HS-27A (cell line): ENCODE results near the gene SUPV3L1.
"Not testable (repeated sequence)": the region's sequence is repeated elsewhere in the genome, so short reads cannot be mapped to it uniquely, and the experiment has no call there.

ENCODE experiments used
- DNase-seq: peaks from one replicate; pipeline ENCODE4 v3.0.0-alpha.2; 2012; ENCODE audit warnings: low read depth, missing footprints

Gene SUPV3L1

DNA sequence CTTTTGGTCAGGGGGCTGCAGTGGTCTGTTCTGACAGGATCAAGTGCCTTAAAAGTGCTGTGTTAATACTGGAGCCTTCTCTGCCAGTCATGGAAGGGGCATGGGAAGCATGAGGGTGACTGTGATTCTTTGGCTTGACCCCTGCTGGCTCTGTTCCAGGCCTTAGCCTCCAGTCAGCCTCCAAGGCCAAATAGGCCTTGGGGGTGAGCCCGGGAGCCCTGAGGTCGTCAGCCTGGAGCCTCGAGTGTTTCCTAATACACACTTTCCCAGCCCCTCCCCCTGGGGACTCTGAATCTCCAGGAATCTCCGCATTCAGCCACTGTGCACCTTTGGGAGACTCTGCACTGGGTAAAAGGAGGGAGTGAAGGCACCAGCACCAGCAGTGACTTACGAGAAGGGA is 50.1 kb downstream of the SUPV3L1 start:
- DNase-seq, result no peak

DNA sequence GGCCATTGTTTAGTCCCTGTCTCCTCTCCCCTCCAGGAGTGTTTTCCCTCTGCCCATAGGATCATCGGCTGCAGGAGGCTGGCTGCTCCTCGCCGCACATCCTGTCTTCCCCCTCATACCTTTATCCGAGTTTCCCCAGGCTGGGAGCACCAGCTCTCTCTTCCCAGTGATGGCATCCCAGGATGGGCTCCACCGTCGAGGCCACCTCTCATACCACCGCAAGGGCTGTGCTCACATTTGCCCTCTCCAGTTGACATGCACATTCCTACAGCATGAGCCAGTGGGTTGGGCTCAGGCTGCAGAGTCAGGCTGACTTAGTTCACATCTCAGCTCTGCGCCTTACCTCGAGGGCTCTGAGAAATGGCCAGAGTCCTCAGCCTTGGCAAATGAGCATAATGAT is 52.2 kb downstream of the SUPV3L1 start:
- no peak for DNase-seq

DNA sequence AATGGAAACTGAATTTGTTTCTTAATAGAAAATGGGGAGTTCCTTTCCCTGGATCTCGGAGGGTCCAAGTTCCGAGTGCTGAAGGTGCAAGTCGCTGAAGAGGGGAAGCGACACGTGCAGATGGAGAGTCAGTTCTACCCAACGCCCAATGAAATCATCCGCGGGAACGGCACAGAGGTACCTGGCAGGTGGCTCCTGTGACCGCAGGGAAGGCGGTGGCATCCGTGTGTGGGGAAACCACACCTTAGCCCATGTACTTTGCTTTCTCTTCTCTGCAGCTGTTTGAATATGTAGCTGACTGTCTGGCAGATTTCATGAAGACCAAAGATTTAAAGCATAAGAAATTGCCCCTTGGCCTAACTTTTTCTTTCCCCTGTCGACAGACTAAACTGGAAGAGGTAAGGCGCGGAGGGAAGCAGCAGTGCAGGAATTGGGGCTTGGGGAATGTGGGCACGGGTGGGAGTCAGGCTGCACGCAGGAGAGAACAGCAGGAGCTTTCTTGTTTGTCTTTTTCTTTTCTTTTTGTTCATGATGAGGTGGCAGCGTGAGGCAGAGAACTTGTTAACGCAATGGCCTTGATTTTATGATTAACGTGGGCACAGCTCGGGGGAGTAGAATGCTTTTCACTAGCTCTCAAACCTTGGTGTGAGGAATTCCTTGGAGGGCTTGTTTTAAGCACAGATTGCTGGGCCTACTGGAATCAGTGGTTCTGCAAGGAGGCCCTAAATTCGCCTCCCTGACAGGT is 52.9 kb downstream of the SUPV3L1 start:
- no peak for DNase-seq

DNA sequence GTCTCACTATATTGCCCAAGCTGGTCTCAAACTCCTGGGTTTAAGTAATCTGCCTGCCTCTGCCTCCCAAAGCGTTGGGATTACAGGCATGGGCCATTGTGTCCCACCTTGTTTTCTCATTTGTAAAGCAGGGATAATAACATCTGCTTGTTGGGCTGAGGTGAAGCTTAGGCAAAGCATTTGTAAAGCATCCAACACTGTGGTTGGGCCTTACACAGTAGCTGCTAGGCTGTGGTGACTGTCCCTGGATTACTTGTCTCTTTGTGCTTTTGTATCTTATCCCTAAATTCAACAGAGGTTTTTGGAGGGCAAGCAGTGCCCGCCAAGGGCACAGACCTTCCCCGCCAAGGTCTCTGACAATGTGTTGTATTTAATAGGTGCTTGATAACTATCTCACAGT is 54.4 kb downstream of the SUPV3L1 start:
- DNase-seq, result no peak

DNA sequence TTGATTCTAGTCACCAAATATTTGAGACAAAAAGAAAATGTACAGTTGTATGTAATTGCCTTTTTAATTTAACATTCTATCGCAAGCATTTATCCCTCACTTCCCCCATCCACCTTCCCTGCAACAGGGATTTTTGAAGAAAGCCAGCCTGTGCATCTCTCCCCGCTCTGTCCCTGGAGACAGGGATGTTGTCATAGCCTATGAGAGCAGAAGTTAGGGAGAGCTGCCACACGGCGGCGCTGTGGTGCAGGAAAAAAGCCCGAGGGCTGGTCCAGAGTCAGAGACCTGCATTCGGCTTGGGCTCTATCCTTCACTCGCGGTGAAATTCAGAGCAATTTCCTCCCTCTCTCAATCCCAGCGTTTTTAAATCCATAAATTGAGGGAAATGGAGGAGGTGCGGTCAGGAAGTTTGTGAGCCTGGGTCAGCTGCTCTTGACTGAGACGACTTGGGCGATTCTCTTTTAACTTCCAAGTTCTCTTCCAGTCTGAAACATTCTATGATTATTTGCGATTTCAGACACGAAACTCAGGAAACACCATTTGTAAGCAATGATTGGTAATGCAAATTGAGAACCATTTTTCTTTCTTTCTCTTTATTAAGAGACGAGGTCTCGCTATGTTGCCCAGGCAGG is 57.6 kb downstream of the SUPV3L1 start:
- no peak for DNase-seq

DNA sequence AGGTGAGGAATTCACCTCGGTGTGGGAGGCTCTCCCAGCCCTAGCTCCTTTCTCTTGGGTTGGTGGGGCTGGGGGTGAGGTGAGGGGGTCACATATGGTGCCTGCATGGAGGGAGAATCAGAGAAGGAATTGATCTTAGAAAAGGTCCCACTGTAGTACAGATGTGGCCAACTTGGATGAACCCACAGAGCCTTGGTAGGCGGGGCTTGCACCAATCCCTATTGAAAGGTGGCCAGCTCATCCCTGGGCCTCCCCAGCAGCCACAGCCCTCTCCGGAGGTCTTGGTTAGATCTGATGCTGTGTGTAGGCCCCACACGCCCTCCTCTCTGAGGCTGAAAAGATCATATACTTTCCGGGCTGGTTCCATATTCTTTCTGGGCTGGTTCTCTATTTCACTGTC is 59.1 kb downstream of the SUPV3L1 start:
- no peak for DNase-seq

DNA sequence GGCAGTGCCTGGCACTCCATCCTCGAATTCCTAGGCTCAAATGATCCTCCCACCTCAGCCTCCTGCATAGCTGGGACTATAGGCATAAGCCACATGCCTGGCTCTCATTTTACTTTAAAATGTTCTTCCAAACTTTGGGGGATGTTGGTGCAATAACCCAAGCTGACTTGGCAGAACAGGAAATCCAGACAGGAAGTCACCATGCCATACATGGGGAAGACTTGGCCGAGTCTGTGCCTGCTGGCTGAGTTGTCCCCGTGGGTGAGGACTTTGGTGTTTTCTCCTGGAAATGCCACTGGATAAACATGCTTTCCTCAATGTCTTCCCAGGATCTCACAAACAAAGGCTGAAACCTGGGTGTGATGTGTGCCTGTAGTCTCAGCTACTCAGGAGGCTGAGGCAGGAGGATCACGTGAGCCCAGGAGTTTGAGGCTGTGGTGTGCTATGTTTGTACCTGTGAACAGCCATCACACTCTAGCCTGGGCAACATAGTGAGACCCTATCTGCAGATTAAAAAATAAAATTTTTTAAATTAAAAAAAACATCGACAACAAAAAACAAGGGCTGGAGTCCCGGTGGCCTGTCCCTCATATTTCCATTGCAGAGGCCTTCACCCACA is 59.9 kb downstream of the SUPV3L1 start:
- DNase-seq, result no peak

DNA sequence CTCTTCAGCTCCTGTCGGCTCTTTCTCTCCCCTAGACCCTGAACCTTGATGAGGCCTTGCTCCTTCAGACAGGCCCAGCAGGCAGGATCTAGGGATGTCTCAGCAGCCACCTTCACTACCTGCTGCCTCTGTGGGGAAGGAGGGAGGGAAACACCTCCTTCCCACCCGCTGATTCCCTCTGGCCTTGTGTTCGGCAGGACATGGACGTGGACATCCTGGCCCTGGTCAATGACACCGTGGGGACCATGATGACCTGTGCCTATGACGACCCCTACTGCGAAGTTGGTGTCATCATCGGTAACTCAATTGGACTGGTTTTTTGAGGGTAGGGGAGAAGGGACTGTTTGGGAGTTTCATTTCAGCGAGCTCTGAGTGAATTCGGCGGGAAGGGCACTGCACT is 60.4 kb downstream of the SUPV3L1 start:
- no peak for DNase-seq

DNA sequence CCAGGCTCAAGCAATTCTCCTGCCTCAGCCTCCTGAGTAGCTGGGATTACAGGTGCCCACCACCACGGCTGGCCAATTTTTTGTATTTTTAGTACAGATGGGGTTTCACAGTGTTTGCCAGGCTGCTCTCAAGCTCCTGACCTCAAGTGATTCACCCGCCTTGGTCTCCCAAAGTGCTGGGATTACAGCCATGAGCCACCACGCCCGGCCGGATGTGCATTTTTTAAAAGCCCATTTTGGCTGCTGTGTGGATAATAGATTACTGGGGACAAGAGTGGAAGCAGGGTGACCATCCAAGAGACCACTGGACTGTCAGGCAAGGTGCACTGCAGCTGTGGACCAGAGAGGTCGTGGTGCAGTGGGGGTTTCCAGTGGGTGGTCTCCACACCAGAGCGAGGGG is 61.5 kb downstream of the SUPV3L1 start:
- no peak for DNase-seq

DNA sequence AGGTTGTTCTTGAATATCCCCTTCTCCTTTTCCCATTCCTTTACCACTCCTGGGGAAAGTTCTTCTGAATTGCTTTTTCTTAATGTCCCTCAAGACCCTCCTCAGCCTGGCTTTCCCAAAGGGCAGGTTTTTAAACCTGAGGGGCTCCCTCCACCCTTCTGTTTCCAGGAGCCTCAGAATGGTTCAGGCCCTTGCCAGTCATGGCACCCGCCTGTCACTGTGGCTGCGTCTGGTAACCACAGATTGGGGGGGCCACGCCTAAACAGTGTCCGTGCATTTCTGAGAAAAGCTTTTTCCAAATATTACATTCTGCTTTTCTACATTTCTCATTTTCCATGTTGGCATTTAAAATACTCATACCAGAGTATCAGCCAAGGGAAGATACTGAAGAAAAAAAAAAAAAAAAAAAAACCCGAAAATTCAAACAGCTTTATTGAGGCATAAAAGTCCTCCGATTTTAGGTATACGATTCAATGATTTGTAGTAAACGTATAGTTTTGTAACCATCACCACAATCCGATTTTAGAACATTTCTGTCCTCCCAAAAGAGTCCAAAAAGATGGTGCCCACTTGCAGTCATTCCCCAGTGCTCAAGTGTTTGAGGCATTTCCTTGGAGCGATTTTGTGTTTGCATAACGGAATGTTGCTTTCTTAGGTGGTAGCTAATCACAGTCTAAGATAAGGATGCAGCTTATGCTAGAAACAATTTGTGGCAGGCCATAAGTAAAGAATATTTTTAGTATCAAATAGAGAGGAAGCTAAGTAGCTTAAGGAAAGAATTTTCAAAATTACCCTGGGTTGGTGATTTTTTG is 62.2 kb downstream of the SUPV3L1 start:
- DNase-seq, result no peak

DNA sequence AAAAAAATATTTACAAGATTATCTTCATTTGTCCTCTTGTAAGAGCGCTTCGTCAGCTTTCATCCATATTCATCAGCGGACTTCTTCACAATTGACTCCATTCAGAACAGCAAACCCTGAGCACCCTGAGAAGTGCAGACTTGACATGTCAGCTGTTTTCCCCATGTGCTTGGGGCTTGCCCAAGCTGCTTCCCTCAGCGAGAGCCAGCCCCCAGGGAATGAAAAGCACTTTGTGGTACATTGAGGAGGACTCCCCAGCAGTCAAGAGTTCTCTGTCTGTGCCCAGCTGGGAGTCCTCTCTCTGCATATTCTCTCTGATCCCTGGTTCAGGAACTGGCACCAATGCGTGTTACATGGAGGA is 62.8 kb downstream of the SUPV3L1 start:
- DNase-seq, result no peak

DNA sequence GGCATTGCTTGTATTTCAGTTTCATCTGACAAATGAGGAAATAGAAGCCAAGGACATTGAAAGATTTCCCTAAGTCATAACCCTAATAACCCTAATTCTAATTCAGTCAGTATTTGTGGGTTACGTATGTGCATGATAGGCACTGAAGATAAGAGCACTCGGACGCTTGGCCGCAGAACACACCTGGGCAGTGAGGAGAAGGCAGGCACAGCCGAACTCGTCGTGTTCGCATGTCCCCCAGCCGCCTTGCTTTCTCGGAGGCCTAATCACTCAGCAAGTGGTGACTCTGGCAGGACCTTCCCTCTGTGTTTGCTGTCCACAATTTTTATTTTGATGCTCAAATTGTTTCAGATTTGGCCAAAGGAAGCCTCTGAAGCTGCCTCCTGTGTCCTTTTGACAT is 63.8 kb downstream of the SUPV3L1 start:
- no peak for DNase-seq

DNA sequence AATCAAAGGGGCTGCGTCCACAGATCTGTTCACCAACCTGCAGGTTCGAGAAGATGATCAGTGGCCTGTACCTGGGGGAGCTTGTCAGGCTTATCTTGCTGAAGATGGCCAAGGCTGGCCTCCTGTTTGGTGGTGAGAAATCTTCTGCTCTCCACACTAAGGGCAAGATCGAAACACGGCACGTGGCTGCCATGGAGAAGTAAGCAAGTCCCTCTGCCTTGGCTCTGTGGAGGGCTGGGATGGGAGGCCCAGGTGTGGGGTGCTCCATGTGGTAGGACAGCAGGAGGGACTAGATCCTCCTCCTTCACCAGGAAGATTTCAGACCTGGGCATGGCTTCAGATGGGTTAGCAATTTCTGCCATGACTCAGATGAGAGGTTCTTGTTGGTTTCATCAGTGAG is 66.0 kb downstream of the SUPV3L1 start:
- DNase-seq, result no peak

DNA sequence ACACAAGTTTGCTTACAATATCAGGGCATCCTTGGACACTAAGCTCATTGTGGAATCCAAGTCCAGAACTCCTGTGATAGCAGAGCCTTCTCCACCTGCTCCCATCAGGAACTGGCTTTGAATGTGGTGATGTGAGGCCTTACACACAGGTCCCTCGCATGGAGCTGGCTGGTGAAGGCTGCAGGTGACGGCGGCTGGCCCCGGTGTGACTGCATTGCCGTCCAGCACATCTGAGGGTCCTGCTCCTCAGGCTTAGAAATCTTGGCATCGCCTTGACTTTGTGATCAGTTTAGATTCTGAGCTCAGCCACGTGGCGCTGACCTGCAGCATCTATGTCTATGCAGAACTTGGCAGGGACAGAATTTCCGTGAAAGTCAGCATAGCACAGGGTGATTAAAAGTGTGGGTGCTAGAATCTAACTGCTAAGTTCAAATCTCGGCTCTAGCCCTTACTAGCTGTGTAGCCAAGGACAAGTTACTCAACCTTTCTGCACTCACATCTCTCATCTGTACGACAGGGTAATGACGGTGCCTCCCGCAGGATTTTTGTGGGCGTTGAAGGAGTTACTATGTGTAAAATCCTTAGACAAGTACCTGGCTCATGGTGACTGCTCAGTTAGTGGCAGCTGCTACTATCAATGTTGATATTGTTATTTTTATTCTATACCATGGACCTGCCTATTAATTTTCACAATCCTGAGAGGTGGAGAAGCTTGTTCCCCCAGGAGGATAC is 66.7 kb downstream of the SUPV3L1 start:
- DNase-seq, result no peak

DNA sequence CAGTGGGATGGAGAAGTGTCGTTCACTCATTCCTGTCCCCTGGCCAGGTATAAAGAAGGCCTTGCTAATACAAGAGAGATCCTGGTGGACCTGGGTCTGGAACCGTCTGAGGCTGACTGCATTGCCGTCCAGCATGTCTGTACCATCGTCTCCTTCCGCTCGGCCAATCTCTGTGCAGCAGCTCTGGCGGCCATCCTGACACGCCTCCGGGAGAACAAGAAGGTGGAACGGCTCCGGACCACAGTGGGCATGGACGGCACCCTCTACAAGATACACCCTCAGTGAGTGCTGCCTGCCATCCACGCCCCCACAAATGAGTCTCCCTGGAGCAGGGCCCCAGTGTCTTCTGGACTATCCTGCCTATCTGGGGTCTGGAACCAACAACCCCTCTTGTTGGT is 67.3 kb downstream of the SUPV3L1 start:
- DNase-seq, result no peak

DNA sequence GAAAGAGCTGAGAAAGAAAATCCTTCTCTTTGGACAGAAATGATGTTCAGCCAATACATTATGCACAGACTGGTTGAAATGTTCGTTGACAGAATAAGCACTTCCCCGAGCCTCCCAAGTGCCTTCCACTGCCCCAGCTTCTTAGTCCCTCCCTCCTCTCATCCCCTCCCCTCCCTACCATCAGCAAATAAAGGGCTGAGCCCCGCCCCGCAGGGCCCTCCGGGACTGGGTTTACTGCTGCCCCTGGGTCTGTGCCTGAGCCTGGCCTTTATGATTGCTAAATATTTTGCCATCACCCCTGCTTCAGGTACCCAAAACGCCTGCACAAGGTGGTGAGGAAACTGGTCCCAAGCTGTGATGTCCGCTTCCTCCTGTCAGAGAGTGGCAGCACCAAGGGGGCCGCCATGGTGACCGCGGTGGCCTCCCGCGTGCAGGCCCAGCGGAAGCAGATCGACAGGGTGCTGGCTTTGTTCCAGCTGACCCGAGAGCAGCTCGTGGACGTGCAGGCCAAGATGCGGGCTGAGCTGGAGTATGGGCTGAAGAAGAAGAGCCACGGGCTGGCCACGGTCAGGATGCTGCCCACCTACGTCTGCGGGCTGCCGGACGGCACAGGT is 68.2 kb downstream of the SUPV3L1 start:
- DNase-seq, result no peak

DNA sequence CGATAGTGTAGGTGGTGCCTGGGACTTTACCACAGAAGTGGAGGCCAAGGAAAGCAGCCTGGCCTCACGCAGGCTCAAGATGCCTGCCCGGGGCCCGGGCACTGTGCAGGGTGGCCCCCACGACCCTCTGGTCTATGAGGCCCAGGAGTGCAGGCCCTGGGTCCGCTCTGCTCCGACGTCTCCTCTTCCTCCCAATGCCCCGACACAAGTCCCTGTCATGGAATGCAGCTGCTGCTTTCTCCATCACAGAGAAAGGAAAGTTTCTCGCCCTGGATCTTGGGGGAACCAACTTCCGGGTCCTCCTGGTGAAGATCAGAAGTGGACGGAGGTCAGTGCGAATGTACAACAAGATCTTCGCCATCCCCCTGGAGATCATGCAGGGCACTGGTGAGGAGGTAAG is 70.0 kb downstream of the SUPV3L1 start:
- DNase-seq, result no peak

DNA sequence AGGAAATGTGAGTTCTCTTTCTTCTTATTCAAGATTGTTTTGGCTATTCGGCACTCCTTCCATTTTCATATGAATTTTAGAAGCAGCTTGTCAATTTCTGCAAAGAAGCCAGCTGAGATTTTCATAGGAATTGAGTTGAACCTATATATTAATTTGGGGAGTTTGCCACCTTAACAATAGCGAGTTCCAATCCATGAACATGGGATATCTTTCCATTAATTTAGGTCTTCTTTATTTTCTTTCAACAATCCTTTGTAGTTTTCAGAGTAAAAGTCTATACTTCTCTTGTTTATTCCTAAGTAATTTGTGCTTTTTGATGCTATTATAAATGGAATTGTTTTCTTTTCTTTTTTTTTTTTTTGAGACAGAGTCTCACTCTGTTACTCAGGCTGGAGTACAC is 71.4 kb downstream of the SUPV3L1 start:
- not testable (repeated sequence) for DNase-seq

DNA sequence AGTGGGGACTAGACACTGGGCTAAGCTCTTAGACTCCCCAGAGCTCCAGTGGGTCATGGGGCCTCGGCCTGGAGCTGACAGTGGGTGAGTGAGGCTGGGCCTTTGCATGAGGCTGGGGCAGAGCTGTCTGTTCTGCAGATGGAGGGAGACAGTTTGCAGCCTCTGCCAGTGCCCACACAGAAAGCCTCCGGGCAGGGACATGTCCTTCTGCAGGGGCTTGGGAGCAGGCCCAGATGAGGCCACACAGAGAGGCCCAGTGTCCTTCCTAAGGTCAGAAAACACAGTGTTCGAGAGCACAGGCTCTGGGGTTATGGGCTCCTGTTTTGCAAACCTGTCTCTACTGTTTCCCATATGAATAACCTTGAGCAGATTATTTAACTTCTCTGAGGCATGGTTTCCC is 73.1 kb downstream of the SUPV3L1 start:
- no peak for DNase-seq

DNA sequence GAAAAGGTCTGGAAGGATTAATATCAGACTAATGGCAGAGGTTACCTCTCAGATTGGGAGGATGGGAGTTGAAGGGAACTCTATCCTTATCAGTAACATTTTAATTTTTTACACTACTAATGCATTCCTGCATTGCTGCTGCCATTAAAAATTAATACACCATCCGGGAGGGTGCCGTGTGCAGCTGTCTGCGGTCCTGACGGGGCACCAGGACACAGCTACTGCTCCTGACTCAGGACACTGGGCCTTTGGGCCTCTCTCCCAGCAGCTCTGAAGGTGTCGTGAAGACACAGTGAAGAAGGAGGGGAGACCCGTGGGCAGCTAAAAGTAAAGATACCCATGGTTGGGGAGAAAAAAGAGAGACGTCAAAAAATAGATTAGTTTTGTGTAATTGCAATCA is 74.8 kb downstream of the SUPV3L1 start:
- no peak for DNase-seq
